HEK293 (cell line): ENCODE measurements around the gene GALNTL6.

Source experiments
- GLI4 ChIP-seq: fragments of 450-650 bp; formaldehyde crosslinking; IDR thresholded peaks from 2 replicates; pipeline ENCODE4 v1.5.1; 2016; ENCODE audit warnings: missing biosample characterization, missing genetic modification characterization
- PRDM1 ChIP-seq: fragments of 450-650 bp; formaldehyde crosslinking; IDR thresholded peaks from 2 replicates; pipeline ENCODE4; 2016; ENCODE audit warnings: missing biosample characterization, missing genetic modification characterization
- ZBTB1 ChIP-seq: fragments of 450-650 bp; formaldehyde crosslinking; IDR thresholded peaks from 2 replicates; pipeline ENCODE4 v1.5.1; 2016; ENCODE audit warnings: missing biosample characterization, missing genetic modification characterization
- ZNF391 ChIP-seq: fragments of 450-650 bp; formaldehyde crosslinking; IDR thresholded peaks from 2 replicates; pipeline ENCODE4 v1.5.1; 2016; ENCODE audit warnings: low read depth, missing biosample characterization, missing genetic modification characterization, borderline replicate concordance
- ZNF426 ChIP-seq: fragments of 450-650 bp; formaldehyde crosslinking; IDR thresholded peaks from 2 replicates; pipeline ENCODE4 v1.5.1; 2017; ENCODE audit warnings: missing biosample characterization, missing genetic modification characterization, mild to moderate bottlenecking, inconsistent platforms, moderate library complexity
- ZNF473 ChIP-seq: fragments of 450-650 bp; formaldehyde crosslinking; IDR thresholded peaks from 2 replicates; pipeline ENCODE4 v1.5.1; 2017; ENCODE audit warnings: missing biosample characterization, missing genetic modification characterization
- ZNF629 ChIP-seq: fragments of 450-650 bp; formaldehyde crosslinking; IDR thresholded peaks from 2 replicates; pipeline ENCODE4 v1.5.1; 2017; ENCODE audit warnings: missing biosample characterization, missing genetic modification characterization
- ZNF792 ChIP-seq: fragments of 450-650 bp; formaldehyde crosslinking; IDR thresholded peaks from 2 replicates; pipeline ENCODE4 v1.5.1; 2016; ENCODE audit warnings: missing biosample characterization, missing genetic modification characterization
- ZNF830 ChIP-seq: fragments of 450-650 bp; IDR thresholded peaks from 2 replicates; pipeline ENCODE4 v1.5.0; 2018; ENCODE audit warnings: missing biosample characterization, missing genetic modification characterization, low read depth, mild to moderate bottlenecking, moderate library complexity
- TF ChIP-seq, protein P1 (sequence below): fragments of 450-650 bp; formaldehyde crosslinking; IDR thresholded peaks from 2 replicates; pipeline ENCODE4 v1.5.1; 2016; ENCODE audit warnings: missing biosample characterization, missing genetic modification characterization
- TF ChIP-seq, protein P2 (sequence below): fragments of 450-650 bp; formaldehyde crosslinking; IDR thresholded peaks from 2 replicates; pipeline ENCODE4 v1.5.1; 2016; ENCODE audit warnings: missing biosample characterization, missing genetic modification characterization

DNA sequence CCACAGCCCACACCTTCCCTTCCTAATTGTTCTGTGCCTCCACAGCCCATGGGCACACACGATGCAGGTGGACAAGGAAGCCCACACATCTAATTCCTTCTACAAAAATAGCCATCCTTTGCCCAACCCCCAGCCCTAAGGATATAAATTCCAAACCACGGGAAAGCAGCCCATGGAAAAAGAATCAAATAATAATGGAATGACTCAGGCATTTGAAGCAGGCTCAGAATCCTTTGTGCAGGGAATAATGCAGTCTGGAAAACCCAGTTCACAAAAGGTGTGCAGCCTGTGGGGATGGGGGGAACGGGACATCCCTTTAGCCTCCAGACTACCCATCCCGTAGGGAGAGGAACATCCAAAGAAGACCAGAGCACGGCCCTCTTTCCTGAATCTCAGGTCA, 1013.1 kb downstream of the GALNTL6 start:
- TF ChIP-seq, protein P1, sequence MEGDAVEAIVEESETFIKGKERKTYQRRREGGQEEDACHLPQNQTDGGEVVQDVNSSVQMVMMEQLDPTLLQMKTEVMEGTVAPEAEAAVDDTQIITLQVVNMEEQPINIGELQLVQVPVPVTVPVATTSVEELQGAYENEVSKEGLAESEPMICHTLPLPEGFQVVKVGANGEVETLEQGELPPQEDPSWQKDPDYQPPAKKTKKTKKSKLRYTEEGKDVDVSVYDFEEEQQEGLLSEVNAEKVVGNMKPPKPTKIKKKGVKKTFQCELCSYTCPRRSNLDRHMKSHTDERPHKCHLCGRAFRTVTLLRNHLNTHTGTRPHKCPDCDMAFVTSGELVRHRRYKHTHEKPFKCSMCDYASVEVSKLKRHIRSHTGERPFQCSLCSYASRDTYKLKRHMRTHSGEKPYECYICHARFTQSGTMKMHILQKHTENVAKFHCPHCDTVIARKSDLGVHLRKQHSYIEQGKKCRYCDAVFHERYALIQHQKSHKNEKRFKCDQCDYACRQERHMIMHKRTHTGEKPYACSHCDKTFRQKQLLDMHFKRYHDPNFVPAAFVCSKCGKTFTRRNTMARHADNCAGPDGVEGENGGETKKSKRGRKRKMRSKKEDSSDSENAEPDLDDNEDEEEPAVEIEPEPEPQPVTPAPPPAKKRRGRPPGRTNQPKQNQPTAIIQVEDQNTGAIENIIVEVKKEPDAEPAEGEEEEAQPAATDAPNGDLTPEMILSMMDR (tag by site-specific recombination): no peak
- TF ChIP-seq ZNF629 (tag by site-specific recombination): no peak
- TF ChIP-seq PRDM1 (tag by site-specific recombination): no peak
- TF ChIP-seq GLI4 (tag by site-specific recombination): no peak
- TF ChIP-seq ZNF792 (tag by site-specific recombination): no peak
- no peak for TF ChIP-seq ZNF426 (tag by site-specific recombination)
- TF ChIP-seq ZNF391 (tag by site-specific recombination): no peak
- TF ChIP-seq ZNF830 (tag by site-specific recombination): no peak
- TF ChIP-seq, protein P2, sequence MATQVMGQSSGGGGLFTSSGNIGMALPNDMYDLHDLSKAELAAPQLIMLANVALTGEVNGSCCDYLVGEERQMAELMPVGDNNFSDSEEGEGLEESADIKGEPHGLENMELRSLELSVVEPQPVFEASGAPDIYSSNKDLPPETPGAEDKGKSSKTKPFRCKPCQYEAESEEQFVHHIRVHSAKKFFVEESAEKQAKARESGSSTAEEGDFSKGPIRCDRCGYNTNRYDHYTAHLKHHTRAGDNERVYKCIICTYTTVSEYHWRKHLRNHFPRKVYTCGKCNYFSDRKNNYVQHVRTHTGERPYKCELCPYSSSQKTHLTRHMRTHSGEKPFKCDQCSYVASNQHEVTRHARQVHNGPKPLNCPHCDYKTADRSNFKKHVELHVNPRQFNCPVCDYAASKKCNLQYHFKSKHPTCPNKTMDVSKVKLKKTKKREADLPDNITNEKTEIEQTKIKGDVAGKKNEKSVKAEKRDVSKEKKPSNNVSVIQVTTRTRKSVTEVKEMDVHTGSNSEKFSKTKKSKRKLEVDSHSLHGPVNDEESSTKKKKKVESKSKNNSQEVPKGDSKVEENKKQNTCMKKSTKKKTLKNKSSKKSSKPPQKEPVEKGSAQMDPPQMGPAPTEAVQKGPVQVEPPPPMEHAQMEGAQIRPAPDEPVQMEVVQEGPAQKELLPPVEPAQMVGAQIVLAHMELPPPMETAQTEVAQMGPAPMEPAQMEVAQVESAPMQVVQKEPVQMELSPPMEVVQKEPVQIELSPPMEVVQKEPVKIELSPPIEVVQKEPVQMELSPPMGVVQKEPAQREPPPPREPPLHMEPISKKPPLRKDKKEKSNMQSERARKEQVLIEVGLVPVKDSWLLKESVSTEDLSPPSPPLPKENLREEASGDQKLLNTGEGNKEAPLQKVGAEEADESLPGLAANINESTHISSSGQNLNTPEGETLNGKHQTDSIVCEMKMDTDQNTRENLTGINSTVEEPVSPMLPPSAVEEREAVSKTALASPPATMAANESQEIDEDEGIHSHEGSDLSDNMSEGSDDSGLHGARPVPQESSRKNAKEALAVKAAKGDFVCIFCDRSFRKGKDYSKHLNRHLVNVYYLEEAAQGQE (tag by site-specific recombination): no peak
- TF ChIP-seq ZBTB1 (tag by site-specific recombination): no peak
- no peak for TF ChIP-seq ZNF473
